SU-DHL-6 (cell line): Measurements from ENCODE around the gene SHLD2.
"Not testable (repeated sequence)": the region's sequence is repeated elsewhere in the genome, so short reads cannot be mapped to it uniquely, and the experiment has no call there.

Experiments
- EZH2phosphoT487 ChIP-seq: fragments of 200-600 bp; sonication (generic), shearing (Covaris generic); conservative IDR thresholded peaks from 2 replicates; pipeline ENCODE4 v1.6.1; 2018; ENCODE audit warnings: mild to moderate bottlenecking, antibody characterized with exemption, low read length, moderate library complexity, mixed read lengths
- TF ChIP-seq, protein P1 (sequence below): fragments of 200-600 bp; sonication (generic); IDR thresholded peaks from one replicate; pipeline ENCODE4 v1.5.1; 2017; ENCODE audit warnings: antibody characterized with exemption, mild to moderate bottlenecking, low read length, moderate library complexity; ENCODE audit not compliant: insufficient read depth, poor library complexity, severe bottlenecking

DNA sequence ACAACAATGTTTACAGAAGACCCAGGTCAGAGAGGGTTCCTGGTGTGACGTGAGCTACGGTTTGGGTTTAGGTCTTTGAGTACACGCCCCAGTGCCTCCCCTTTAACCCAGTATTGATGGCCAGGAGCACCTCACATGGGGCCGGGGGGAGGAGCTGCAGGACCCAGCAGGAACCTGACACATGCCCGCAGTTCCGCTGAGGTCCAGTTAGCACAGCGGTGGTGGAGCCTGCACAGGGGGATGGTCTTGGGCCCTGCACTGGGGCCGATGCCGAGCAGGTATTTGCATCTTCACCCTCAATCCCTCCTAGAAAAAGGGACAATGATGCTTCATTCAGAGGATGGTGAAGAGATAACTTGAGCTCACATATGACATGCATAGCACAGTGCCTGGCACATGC is 134.2 kb downstream of the SHLD2 start:
- not testable (repeated sequence) for TF ChIP-seq EZH2phosphoT487
- TF ChIP-seq, protein P1, sequence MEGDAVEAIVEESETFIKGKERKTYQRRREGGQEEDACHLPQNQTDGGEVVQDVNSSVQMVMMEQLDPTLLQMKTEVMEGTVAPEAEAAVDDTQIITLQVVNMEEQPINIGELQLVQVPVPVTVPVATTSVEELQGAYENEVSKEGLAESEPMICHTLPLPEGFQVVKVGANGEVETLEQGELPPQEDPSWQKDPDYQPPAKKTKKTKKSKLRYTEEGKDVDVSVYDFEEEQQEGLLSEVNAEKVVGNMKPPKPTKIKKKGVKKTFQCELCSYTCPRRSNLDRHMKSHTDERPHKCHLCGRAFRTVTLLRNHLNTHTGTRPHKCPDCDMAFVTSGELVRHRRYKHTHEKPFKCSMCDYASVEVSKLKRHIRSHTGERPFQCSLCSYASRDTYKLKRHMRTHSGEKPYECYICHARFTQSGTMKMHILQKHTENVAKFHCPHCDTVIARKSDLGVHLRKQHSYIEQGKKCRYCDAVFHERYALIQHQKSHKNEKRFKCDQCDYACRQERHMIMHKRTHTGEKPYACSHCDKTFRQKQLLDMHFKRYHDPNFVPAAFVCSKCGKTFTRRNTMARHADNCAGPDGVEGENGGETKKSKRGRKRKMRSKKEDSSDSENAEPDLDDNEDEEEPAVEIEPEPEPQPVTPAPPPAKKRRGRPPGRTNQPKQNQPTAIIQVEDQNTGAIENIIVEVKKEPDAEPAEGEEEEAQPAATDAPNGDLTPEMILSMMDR, result not testable (repeated sequence)
